KMS-11 (cell line): ENCODE measurements around the gene CRYL1.

ENCODE experiments used
- H2AFZ ChIP-seq: fragments of 200-600 bp; sonication (generic); 2 replicates; pipeline ENCODE4 v1.6.1; 2016; ENCODE audit warnings: antibody characterized with exemption, mixed run types, low read depth
- H3K27ac ChIP-seq: fragments of 200-600 bp; sonication (generic); 2 replicates; pipeline ENCODE4 v1.6.1; 2016; ENCODE audit warnings: mild to moderate bottlenecking, mixed run types
- H3K27me3 ChIP-seq: fragments of 200-600 bp; sonication (generic); 2 replicates; pipeline ENCODE4 v1.6.1; 2017; ENCODE audit warnings: mild to moderate bottlenecking, low read depth, mixed run types, moderate library complexity; ENCODE audit not compliant: insufficient read depth
- H3K36me3 ChIP-seq: fragments of 200-600 bp; sonication (generic); 2 replicates; pipeline ENCODE4 v1.6.1; 2017; ENCODE audit warnings: mild to moderate bottlenecking, mixed run types; ENCODE audit not compliant: insufficient read depth
- H3K4me1 ChIP-seq: fragments of 200-600 bp; sonication (generic); 2 replicates; pipeline ENCODE4 v1.6.1; 2016; ENCODE audit warnings: mild to moderate bottlenecking, low read depth, mixed run types; ENCODE audit not compliant: poor library complexity, severe bottlenecking
- H3K4me2 ChIP-seq: fragments of 200-600 bp; sonication (generic); 2 replicates; pipeline ENCODE4 v1.7.0; 2016; ENCODE audit warnings: mild to moderate bottlenecking, mixed run types
- H3K4me3 ChIP-seq: fragments of 200-600 bp; sonication (generic); IDR thresholded peaks from 2 replicates; pipeline ENCODE4 v1.6.1; 2017; ENCODE audit warnings: low read depth, low read length, mixed read lengths; ENCODE audit not compliant: insufficient read depth
- H3K79me2 ChIP-seq: fragments of 200-600 bp; sonication (generic); 2 replicates; pipeline ENCODE4 v1.6.1; 2016; ENCODE audit warnings: low read depth, mixed run types; ENCODE audit not compliant: insufficient read depth
- H3K9ac ChIP-seq: fragments of 200-600 bp; sonication (generic); 2 replicates; pipeline ENCODE4 v1.6.1; 2016; ENCODE audit warnings: mild to moderate bottlenecking, mixed run types
- H4K20me1 ChIP-seq: fragments of 200-600 bp; sonication (generic); 2 replicates; pipeline ENCODE4 v1.6.1; 2016; ENCODE audit warnings: mild to moderate bottlenecking, mixed run types; ENCODE audit not compliant: insufficient read depth
- TF ChIP-seq, protein P1 (sequence below): fragments of 200-600 bp; sonication (generic); conservative IDR thresholded peaks from 2 replicates; pipeline ENCODE4 v1.6.1; 2017; ENCODE audit warnings: low read depth, mild to moderate bottlenecking, antibody characterized with exemption, low read length, moderate library complexity, mixed read lengths

CRYL1 gene

DNA sequence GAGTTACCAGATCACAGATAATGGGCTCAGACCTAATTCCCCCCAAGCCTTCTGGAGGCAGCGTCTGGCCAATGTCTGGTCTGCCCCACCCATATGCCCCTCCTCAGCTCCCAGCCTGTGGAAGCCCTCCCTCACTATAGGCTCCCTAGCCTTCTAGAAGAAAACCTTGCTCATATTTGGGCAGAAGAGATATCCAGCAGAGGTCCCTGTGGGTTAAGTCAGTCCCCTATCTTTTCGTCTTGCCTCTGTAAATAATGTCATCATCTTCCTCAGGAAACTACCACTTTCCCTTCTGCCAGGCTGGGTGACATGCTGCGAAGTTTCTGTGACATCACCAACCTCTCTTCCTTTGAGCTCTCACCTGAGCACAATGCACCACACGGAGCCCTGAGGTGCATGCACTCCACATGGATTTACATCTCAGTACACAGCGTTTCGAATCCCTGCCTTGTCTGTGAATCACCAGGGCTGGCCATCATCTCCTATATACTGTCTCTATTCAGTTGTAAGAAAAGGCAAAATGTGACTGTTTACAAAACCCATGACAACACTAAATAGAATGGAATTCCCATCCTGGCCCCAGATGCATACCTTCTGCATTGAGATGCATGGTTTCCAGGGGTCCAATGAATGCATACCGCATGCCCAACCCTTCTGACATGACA is 112.8 kb downstream of the CRYL1 start:
- TF ChIP-seq, protein P1, sequence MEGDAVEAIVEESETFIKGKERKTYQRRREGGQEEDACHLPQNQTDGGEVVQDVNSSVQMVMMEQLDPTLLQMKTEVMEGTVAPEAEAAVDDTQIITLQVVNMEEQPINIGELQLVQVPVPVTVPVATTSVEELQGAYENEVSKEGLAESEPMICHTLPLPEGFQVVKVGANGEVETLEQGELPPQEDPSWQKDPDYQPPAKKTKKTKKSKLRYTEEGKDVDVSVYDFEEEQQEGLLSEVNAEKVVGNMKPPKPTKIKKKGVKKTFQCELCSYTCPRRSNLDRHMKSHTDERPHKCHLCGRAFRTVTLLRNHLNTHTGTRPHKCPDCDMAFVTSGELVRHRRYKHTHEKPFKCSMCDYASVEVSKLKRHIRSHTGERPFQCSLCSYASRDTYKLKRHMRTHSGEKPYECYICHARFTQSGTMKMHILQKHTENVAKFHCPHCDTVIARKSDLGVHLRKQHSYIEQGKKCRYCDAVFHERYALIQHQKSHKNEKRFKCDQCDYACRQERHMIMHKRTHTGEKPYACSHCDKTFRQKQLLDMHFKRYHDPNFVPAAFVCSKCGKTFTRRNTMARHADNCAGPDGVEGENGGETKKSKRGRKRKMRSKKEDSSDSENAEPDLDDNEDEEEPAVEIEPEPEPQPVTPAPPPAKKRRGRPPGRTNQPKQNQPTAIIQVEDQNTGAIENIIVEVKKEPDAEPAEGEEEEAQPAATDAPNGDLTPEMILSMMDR: no peak
- Histone ChIP-seq H3K79me2 (no peaks in the 10 kb centered on the region), H3K4me3 (no peak overlapping the region), H4K20me1 (no peaks in the 10 kb centered on the region), H3K4me2 (no peak overlapping the region), H3K4me1 (peaks cover 27% of the 10 kb centered on the region), H3K27ac (no peak overlapping the region), H3K9ac (no peak overlapping the region), H3K27me3 (no peaks in the 10 kb centered on the region), H2AFZ (no peak overlapping the region), H3K36me3 (no peaks in the 10 kb centered on the region)

DNA sequence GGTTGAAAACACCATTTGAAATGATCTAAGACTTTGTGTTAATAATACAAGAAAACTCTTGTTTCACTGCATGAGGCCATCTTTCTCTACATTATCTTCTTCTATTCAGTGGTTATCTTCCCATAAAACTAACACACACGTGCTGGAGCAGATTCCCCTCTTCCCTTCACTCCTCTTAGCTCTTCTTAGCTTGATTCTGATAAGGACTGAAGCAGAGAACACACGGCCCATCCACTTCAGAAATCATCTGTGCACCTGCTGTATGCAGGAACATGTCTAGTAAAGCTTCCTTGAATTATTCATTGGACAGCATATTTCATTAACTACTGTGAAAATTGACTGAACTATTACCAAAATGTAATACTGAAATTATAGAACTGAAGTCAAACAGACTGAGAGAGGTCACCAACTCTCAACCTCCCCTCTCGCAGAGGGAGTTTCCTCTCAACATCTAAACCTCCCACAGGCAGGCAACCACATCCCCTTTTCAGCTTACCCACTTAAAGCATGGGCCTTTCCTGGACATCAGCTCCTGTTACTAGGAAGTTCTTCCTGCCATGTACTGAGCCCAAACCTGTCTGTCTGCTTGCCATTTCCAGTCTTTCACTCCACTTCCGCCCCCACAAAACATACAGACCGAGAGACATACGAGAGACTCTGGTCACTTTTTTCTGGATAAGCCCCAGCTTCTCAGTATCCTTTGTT is 113.9 kb downstream of the CRYL1 start:
- Histone ChIP-seq H3K4me1 (peaks cover 27% of the 10 kb centered on the region), H3K27ac (peak overlapping the region; percentile 45; the same call in 1 of the 2 replicates), H4K20me1 (no peaks in the 10 kb centered on the region), H3K36me3 (no peaks in the 10 kb centered on the region), H3K4me2 (peak overlapping the region; percentile 45), H3K9ac (no peak overlapping the region), H2AFZ (no peak overlapping the region), H3K27me3 (no peaks in the 10 kb centered on the region), H3K79me2 (no peaks in the 10 kb centered on the region), H3K4me3 (no peak overlapping the region)
- TF ChIP-seq, protein P1: no peak

DNA sequence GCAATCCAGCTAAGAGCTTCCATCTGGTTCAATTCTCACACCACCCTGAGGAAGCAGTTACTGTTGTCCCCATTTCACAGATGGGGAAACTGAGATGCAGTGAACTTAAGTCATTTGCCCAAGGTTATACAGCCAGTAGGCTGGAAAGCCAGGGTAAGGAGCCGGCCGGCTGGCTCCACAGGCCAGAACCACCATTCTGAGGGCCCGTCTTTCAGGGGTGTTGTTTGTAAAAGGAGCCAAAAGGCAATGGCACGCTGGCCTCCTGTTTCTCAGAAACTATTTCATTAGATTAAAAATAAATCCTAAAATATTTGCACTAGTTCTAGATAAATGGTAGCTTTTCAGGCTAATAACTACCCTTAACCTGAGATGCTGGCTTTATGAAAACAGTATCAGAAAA is 114.9 kb downstream of the CRYL1 start:
- no peaks in the 10 kb centered on the region for H3K79me2 ChIP-seq
- H3K9ac ChIP-seq: no peak overlapping the region
- H3K36me3 ChIP-seq: no peaks in the 10 kb centered on the region
- TF ChIP-seq, protein P1: no peak
- no peak overlapping the region for H3K4me3 ChIP-seq
- peak overlapping the region; percentile 45; the same call in 1 of the 2 replicates for H3K27ac ChIP-seq
- no peaks in the 10 kb centered on the region for H4K20me1 ChIP-seq
- H3K4me1 ChIP-seq: peaks cover 27% of the 10 kb centered on the region
- H3K4me2 ChIP-seq: peak overlapping the region; percentile 45
- no peaks in the 10 kb centered on the region for H3K27me3 ChIP-seq
- no peak overlapping the region for H2AFZ ChIP-seq

DNA sequence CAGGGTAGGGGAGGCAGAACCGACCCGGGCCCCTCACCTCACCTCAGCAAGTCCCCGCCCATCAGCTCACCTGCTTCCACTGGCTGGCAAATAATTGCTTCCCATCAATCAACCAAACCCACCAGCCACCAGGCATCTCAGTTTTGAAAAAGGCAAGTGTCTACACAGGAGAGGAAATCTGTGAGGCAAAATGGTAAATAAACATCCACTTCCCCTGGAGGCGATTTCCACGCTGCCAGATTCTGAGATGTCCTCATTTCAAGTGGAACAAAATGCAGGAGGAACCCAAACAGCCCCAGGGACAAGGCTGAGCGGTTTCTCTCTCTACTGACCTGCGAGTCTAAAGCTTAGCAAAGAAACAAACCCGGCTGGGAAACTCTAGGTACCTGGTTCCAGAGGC is 117.5 kb downstream of the CRYL1 start:
- Histone ChIP-seq H3K79me2 (no peaks in the 10 kb centered on the region), H3K4me1 (peaks cover 27% of the 10 kb centered on the region), H3K36me3 (no peaks in the 10 kb centered on the region), H3K27ac (no peak overlapping the region), H2AFZ (no peak overlapping the region), H3K9ac (no peak overlapping the region), H3K4me2 (no peak overlapping the region), H4K20me1 (no peaks in the 10 kb centered on the region), H3K27me3 (no peaks in the 10 kb centered on the region), H3K4me3 (no peak overlapping the region)
- TF ChIP-seq, protein P1: no peak
